K562 (cell line): Measurements from ENCODE around the gene QRFP. TPM values are rescaled to one million over a fixed set of nuclear protein-coding genes. Genes with fewer than 3 reads are reported as not detected.

ENCODE experiments used
- ARNT ChIP-seq, 2 experiments: fragments of 450-650 bp; IDR thresholded peaks; 2 replicates each; pipeline ENCODE4 v1.6.1; 2016; ENCODE audit warnings: mild to moderate bottlenecking in 1 of 2
- CXXC5 ChIP-seq: fragments of 250-450 bp; sonication (Bioruptor Pico); IDR thresholded peaks from 2 replicates; pipeline ENCODE4 v1.8.0; 2022; ENCODE audit warnings: inconsistent platforms, mild to moderate bottlenecking, moderate library complexity
- ETS2 ChIP-seq: IDR thresholded peaks from 2 replicates; pipeline ENCODE4 v1.6.1; 2016; ENCODE audit warnings: borderline replicate concordance, missing genetic modification characterization, mild to moderate bottlenecking, moderate library complexity, missing compliant biosample characterization; ENCODE audit not compliant: poor library complexity, severe bottlenecking
- JUND ChIP-seq, 2 experiments: IDR thresholded peaks; 2 replicates in 1 of 2; 3 replicates in 1 of 2; pipeline ENCODE4 v1.6.1; 2011; ENCODE audit warnings: borderline replicate concordance in 2 of 2, low read depth in 2 of 2, low read length in 2 of 2, improper control_type of control experiment in 1 of 2, missing biosample characterization in 1 of 2, missing genetic modification characterization in 1 of 2, missing genetic modification reagents in 1 of 2
- SIN3A ChIP-seq, 2 experiments: fragments of 150-350 bp in 1 of 2; IDR thresholded peaks; 2 replicates each; pipeline ENCODE4 v1.6.1; 2011 to 2016; ENCODE audit warnings: borderline replicate concordance in 2 of 2, low read depth in 2 of 2, low read length in 2 of 2, mild to moderate bottlenecking in 2 of 2, moderate library complexity in 2 of 2; ENCODE audit not compliant: control insufficient read depth in 1 of 2
- ZFP30 ChIP-seq: fragments of 250-450 bp; sonication (Bioruptor Pico); IDR thresholded peaks from 2 replicates; pipeline ENCODE4 v1.8.0; 2022; ENCODE audit warnings: moderate library complexity, mild to moderate bottlenecking, inconsistent platforms, borderline replicate concordance
- ZFP36 ChIP-seq: fragments of 150-350 bp; IDR thresholded peaks from 2 replicates; pipeline ENCODE4 v1.6.1; 2018; ENCODE audit warnings: low read length, low read depth; ENCODE audit not compliant: partially characterized antibody
- polyA plus RNA-seq, 8 experiments: library from polyadenylated mRNA; depleted of rRNA in 4 of 8; stranded (reverse) in 5 of 8; unstranded in 3 of 8; fragments of >200 nt; fragmentation: Nextera tagmentation in 2 of 8; fragmentation: Illumina TruSeq in 1 of 8; extraction: Ambion mirVana in 2 of 8; extraction: Trizol in 1 of 8; gene quantifications; 2 replicates each; pipeline versions ENCODE4 v1.2.1 to v1.2.3, GENCODE V29; 2011 to 2014; ENCODE audit warnings: inconsistent platforms in 1 of 8, missing spikeins in 1 of 8
- total RNA-seq, 7 experiments: library from RNA; depleted of rRNA in 6 of 7; stranded (reverse); fragments of >200 nt in 6 of 7; fragmentation: Illumina TruSeq in 2 of 7; extraction: Trizol in 2 of 7; gene quantifications; 2 replicates each; pipeline versions ENCODE4 v1.2.1 to v1.2.3, GENCODE V29; 2011 to 2021; ENCODE audit warnings: low replicate concordance in 1 of 7
- TF ChIP-seq, protein P1 (sequence below): sonication (generic); formaldehyde crosslinking; IDR thresholded peaks from 2 replicates; pipeline ENCODE4 v1.8.1; 2023; ENCODE audit warnings: mild to moderate bottlenecking, missing genetic modification reagents
- TF ChIP-seq, protein P2 (sequence below), 2 experiments: fragments of 450-650 bp in 1 of 2; sonication (generic) in 1 of 2; formaldehyde crosslinking; conservative IDR thresholded peaks; 2 replicates each; pipeline versions ENCODE4 v1.4.0 to v1.8.1; 2020 to 2022; ENCODE audit warnings: mild to moderate bottlenecking in 1 of 2, missing genetic modification reagents in 1 of 2

The QRFP gene
- total and polyA plus RNA-seq, 9 of the 15 experiments (the other 6 are each of a cell fraction or from before 2014, with no cell fraction given), result not detected

DNA sequence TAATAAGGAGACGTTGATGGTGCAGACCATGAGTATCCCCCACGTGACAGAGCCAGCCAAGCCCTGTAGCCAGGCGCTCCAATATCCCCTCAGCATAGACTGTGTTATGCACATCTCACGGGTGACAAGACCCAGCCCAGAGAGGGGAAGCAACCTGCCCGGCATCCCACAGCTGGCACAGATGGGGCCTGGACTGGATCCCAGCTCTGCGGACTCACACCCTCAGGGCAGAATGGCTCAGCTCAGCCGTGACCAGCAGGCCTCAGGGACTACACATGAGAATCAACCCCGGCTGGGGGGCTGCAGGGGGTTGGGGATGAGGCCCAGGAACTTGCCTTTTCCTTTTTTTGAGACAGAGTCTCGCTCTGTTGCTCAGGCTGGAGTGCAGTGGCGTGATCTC lies 30.7 kb upstream of the QRFP start (continued):
- TF ChIP-seq JUND (IDR thresholded peaks at IDR 0.05; ENCODE audit: borderline replicate concordance, low read depth, low read length), result 0 out of 2 replicates have a peak, but pooled peaks have one; percentile 8
- TF ChIP-seq JUND (tag; IDR thresholded peaks at IDR 0.05; ENCODE audit: borderline replicate concordance, low read depth, low read length), result no peak
- TF ChIP-seq, protein P1, sequence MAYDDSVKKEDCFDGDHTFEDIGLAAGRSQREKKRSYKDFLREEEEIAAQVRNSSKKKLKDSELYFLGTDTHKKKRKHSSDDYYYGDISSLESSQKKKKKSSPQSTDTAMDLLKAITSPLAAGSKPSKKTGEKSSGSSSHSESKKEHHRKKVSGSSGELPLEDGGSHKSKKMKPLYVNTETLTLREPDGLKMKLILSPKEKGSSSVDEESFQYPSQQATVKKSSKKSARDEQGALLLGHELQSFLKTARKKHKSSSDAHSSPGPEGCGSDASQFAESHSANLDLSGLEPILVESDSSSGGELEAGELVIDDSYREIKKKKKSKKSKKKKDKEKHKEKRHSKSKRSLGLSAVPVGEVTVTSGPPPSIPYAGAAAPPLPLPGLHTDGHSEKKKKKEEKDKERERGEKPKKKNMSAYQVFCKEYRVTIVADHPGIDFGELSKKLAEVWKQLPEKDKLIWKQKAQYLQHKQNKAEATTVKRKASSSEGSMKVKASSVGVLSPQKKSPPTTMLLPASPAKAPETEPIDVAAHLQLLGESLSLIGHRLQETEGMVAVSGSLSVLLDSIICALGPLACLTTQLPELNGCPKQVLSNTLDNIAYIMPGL (CRISPR knock-in tag), result 0 out of 2 replicates have a peak, but pooled peaks have one; percentile 13
- no peak for TF ChIP-seq ETS2 (tag)
- TF ChIP-seq ARNT (IDR thresholded peaks at IDR 0.05), result no peak
- TF ChIP-seq CXXC5 (CRISPR knock-in tag), result no peak
- 0 out of 4 replicates have a peak, but pooled peaks of 1 of the 2 experiments have one; percentile 29 for TF ChIP-seq SIN3A (IDR thresholded peaks at IDR 0.05; ENCODE audit: borderline replicate concordance in 2 of 2, control insufficient read depth in 1 of 2, low read depth in 2 of 2, low read length in 2 of 2)
- TF ChIP-seq ZFP36, result peak; percentile 57
- TF ChIP-seq, protein P2, sequence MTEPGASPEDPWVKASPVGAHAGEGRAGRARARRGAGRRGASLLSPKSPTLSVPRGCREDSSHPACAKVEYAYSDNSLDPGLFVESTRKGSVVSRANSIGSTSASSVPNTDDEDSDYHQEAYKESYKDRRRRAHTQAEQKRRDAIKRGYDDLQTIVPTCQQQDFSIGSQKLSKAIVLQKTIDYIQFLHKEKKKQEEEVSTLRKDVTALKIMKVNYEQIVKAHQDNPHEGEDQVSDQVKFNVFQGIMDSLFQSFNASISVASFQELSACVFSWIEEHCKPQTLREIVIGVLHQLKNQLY (CRISPR knock-in tag; conservative IDR thresholded peaks at IDR 0.05), result 0 out of 4 replicates have a peak, but pooled peaks of 1 of the 2 experiments have one; percentile 74
- no peak for TF ChIP-seq ZFP30 (CRISPR knock-in tag)
